HUES48 (cell line): Measurements from ENCODE around the gene PSME3.
"Not testable (repeated sequence)": the region's sequence is repeated elsewhere in the genome, so short reads cannot be mapped to it uniquely, and the experiment has no call there.

Experiments
- H3K27ac ChIP-seq: one replicate; pipeline ENCODE4 v1.7.0; 2013; ENCODE audit warnings: low read depth, low read length, inconsistent platforms
- H3K27me3 ChIP-seq: 2 replicates; pipeline ENCODE4 v1.6.1; 2013; ENCODE audit warnings: mild to moderate bottlenecking, low read length; ENCODE audit not compliant: control insufficient read depth, insufficient read depth
- H3K36me3 ChIP-seq: 2 replicates; pipeline ENCODE4 v1.6.1; 2013; ENCODE audit warnings: low read length; ENCODE audit not compliant: control insufficient read depth, insufficient read depth
- H3K4me1 ChIP-seq: 2 replicates; pipeline ENCODE4 v1.6.1; 2013; ENCODE audit warnings: mild to moderate bottlenecking, low read length; ENCODE audit not compliant: control insufficient read depth, insufficient read depth
- H3K4me3 ChIP-seq: 2 replicates; pipeline ENCODE4 v1.5.1; 2013; ENCODE audit warnings: mild to moderate bottlenecking, low read depth, low read length
- H3K9ac ChIP-seq: 2 replicates; pipeline ENCODE4 v1.6.1; 2013; ENCODE audit warnings: mild to moderate bottlenecking, low read depth, low read length, moderate library complexity
- H3K9me3 ChIP-seq: 2 replicates; pipeline ENCODE4 v1.6.1; 2013; ENCODE audit warnings: low read length; ENCODE audit not compliant: control insufficient read depth, insufficient read depth

Gene PSME3

GRCh38 chr17:42844271-42844670 lies 11.1 kb downstream of the PSME3 start, which contains the start of gene AOC2:
TSS of gene AOC2 (plus strand) at chr17:42844580. CDS start at chr17:42844627, 47 bp downstream.
- Histone ChIP-seq H3K4me1 (no peaks in the 10 kb centered on the region), H3K36me3 (peaks cover 64% of the 10 kb centered on the region), H3K4me3 (no peak within 1 kb of the TSS), H3K9ac (no peak within 1 kb of the TSS), H3K27ac (no peak within 1 kb of the TSS), H3K27me3 (no peaks in the 10 kb centered on the region), H3K9me3 (no peaks in the 10 kb centered on the region)

- no peak overlapping the region for H3K9ac ChIP-seq
- no peak overlapping the region for H3K27ac ChIP-seq
- peaks cover 58% of the 10 kb centered on the region for H3K36me3 ChIP-seq
- no peaks in the 10 kb centered on the region for H3K27me3 ChIP-seq
- H3K4me3 ChIP-seq = no peak overlapping the region
- no peaks in the 10 kb centered on the region for H3K4me1 ChIP-seq
- H3K9me3 ChIP-seq = no peaks in the 10 kb centered on the region
These were observed 11.8 kb downstream of the PSME3 start for GRCh38 chr17:42844761-42845555.

- H3K9me3 ChIP-seq = no peaks in the 10 kb centered on the region
- H3K27ac ChIP-seq = no peak overlapping the region
- no peak overlapping the region for H3K4me3 ChIP-seq
- peaks cover 53% of the 10 kb centered on the region for H3K36me3 ChIP-seq
- no peaks in the 10 kb centered on the region for H3K27me3 ChIP-seq
- H3K9ac ChIP-seq = no peak overlapping the region
- no peaks in the 10 kb centered on the region for H3K4me1 ChIP-seq
These were observed 12.3 kb downstream of the PSME3 start for GRCh38 chr17:42845556-42845917.

GRCh38 chr17:42845918-42846593 lies 12.9 kb downstream of the PSME3 start:
- Histone ChIP-seq H3K4me1 (no peaks in the 10 kb centered on the region), H3K36me3 (peaks cover 49% of the 10 kb centered on the region), H3K27me3 (no peaks in the 10 kb centered on the region), H3K27ac (no peak overlapping the region), H3K9ac (no peak overlapping the region), H3K9me3 (no peaks in the 10 kb centered on the region), H3K4me3 (no peak overlapping the region)

- no peak overlapping the region for H3K9ac ChIP-seq
- H3K27ac ChIP-seq = no peak overlapping the region
These were observed 13.5 kb downstream of the PSME3 start for GRCh38 chr17:42846594-42847280.

GRCh38 chr17:42848093-42848492 lies 14.9 kb downstream of the PSME3 start:
- no peak overlapping the region for H3K9ac ChIP-seq
- no peak overlapping the region for H3K4me3 ChIP-seq
- H3K27me3 ChIP-seq = no peaks in the 10 kb centered on the region
- no peaks in the 10 kb centered on the region for H3K9me3 ChIP-seq
- no peak overlapping the region for H3K27ac ChIP-seq
- peaks cover 28% of the 10 kb centered on the region for H3K36me3 ChIP-seq
- H3K4me1 ChIP-seq = no peaks in the 10 kb centered on the region

More at GRCh38 chr17:42846594-42847280, 13.5 kb downstream of the PSME3 start:
- no peak overlapping the region for H3K4me3 ChIP-seq
- H3K4me1 ChIP-seq = no peaks in the 10 kb centered on the region
- H3K36me3 ChIP-seq = peaks cover 42% of the 10 kb centered on the region
- H3K9me3 ChIP-seq = no peaks in the 10 kb centered on the region
- H3K27me3 ChIP-seq = no peaks in the 10 kb centered on the region

GRCh38 chr17:42849031-42849430 lies 15.8 kb downstream of the PSME3 start:
- H3K36me3 ChIP-seq = peaks cover 19% of the 10 kb centered on the region
- H3K27me3 ChIP-seq = no peaks in the 10 kb centered on the region
- no peak overlapping the region for H3K9ac ChIP-seq
- H3K9me3 ChIP-seq = no peaks in the 10 kb centered on the region
- H3K27ac ChIP-seq = no peak overlapping the region
- no peak overlapping the region for H3K4me3 ChIP-seq
- H3K4me1 ChIP-seq = no peaks in the 10 kb centered on the region

GRCh38 chr17:42849451-42850181 lies 16.4 kb downstream of the PSME3 start:
- H3K9ac ChIP-seq = no peak overlapping the region
- no peaks in the 10 kb centered on the region for H3K4me1 ChIP-seq
- H3K9me3 ChIP-seq = no peaks in the 10 kb centered on the region
- H3K4me3 ChIP-seq = no peak overlapping the region
- no peak overlapping the region for H3K27ac ChIP-seq
- H3K27me3 ChIP-seq = no peaks in the 10 kb centered on the region
- H3K36me3 ChIP-seq = peaks cover 13% of the 10 kb centered on the region

GRCh38 chr17:42850954-42851353 lies 17.8 kb downstream of the PSME3 start, which contains the start of gene AOC3:
TSS of gene AOC3 (plus strand) at chr17:42851199. CDS start at chr17:42851344, 145 bp downstream.
- no peak within 1 kb of the TSS for H3K27ac ChIP-seq
- no peaks in the 10 kb centered on the region for H3K36me3 ChIP-seq
- H3K27me3 ChIP-seq = no peaks in the 10 kb centered on the region
- no peak within 1 kb of the TSS for H3K4me3 ChIP-seq
- H3K9ac ChIP-seq = no peak within 1 kb of the TSS
- H3K4me1 ChIP-seq = no peaks in the 10 kb centered on the region
- no peaks in the 10 kb centered on the region for H3K9me3 ChIP-seq

GRCh38 chr17:42851371-42852240 lies 18.4 kb downstream of the PSME3 start:
- not testable (repeated sequence) for H3K4me3 ChIP-seq, H3K36me3 ChIP-seq, H3K27ac ChIP-seq, H3K4me1 ChIP-seq, H3K9ac ChIP-seq, H3K27me3 ChIP-seq, H3K9me3 ChIP-seq
